ENCODE data around the gene DNAJC5.

DNAJC5 gene

GRCh38 chr20:63860325-63861051, 34.4 kb upstream of the DNAJC5 start:
- intact Hi-C loops (cut with DNase I; ENCODE audit: low total_unique reads) = loop anchor here (5.0 to 10.0 kb wide), 4 partner anchors 73 to 326 kb away; partner anchors contain the start of genes GMEB2, LIME1, PTK6 and SLC2A4RG
- no peak for DNase-seq

DNA sequence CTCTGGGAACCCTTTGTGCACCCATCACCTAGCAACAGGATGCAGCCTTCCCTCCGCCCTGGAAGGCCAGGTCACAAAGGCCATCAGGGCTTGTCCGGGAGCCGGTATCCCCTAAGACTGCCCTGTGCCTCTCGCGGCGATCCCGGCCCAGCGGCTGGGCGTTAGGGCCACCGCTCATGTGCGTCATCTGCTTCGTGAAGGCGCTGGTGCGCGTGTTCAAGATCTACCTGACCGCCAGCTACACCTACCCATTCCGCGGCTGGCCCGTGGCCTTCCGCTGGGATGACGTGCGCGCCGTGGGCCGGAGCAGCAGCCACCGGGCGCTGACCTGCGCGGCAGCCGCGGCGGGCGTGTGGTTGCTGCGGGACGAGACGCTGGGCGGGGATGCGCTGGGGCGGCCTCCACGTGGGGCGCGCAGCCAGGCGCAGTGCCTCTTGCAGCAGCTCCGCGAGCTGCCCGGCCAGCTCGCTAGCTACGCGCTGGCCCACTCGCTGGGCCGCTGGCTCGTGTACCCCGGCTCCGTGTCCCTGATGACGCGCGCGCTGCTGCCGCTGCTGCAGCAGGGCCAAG, 33.5 kb upstream of the DNAJC5 start, which contains the start of gene ABHD16B:
ABHD16B (plus strand) TSS at position 134 of the 570 bp plus-strand sequence; CDS start at position 177, 43 bp downstream.
- no peaks in the 10 kb centered on the region for H3K9me3 ChIP-seq
- no peak within 1 kb of the TSS for H3K4me3 ChIP-seq
- TF ChIP-seq CTCF (IDR thresholded peaks at IDR 0.05) = no peak
- DNase-seq = no peak
- peaks cover 0 to 25% of the 10 kb centered on the region in 2 donors for H3K27me3 ChIP-seq
- intact Hi-C loops (cut with DNase I; ENCODE audit: low total_unique reads) = loop anchor here (5.0 to 10.0 kb wide), 4 partner anchors 74 to 327 kb away; partner anchors contain the start of genes GMEB2, LIME1, PTK6 and SLC2A4RG
- peaks cover 0 to 49% (median 21%) of the 10 kb centered on the region in 4 donors for H3K4me1 ChIP-seq
- peaks cover 0 to 17% (median 9%) of the 10 kb centered on the region in 3 donors for H3K36me3 ChIP-seq
- no peak within 1 kb of the TSS for H3K27ac ChIP-seq

More at GRCh38 chr20:63860325-63861051, 34.4 kb upstream of the DNAJC5 start:
- H3K4me3 ChIP-seq = no peak overlapping the region
- H3K27ac ChIP-seq = no peak overlapping the region
- peaks cover 0 to 34% of the 10 kb centered on the region in 2 donors for H3K27me3 ChIP-seq
- peaks cover 0 to 17% (median 9%) of the 10 kb centered on the region in 3 donors for H3K36me3 ChIP-seq
- no peaks in the 10 kb centered on the region for H3K9me3 ChIP-seq
- no peak for TF ChIP-seq CTCF (IDR thresholded peaks at IDR 0.05)
- peaks cover 0 to 46% (median 14%) of the 10 kb centered on the region in 4 donors for H3K4me1 ChIP-seq

- H3K27ac ChIP-seq = no peak overlapping the region
- H3K36me3 ChIP-seq = peaks cover 0 to 17% (median 9%) of the 10 kb centered on the region in 3 donors
- H3K4me1 ChIP-seq = peaks cover 0 to 54% (median 25%) of the 10 kb centered on the region in 4 donors
- TF ChIP-seq CTCF (IDR thresholded peaks at IDR 0.05) = no peak
- peaks cover 0 to 17% of the 10 kb centered on the region in 2 donors for H3K27me3 ChIP-seq
- intact Hi-C loops (cut with DNase I; ENCODE audit: low total_unique reads) = loop anchor here (5.0 to 10.0 kb wide), 4 partner anchors 75 to 327 kb away; partner anchors contain the start of genes GMEB2, LIME1, PTK6 and SLC2A4RG
- H3K9me3 ChIP-seq = no peaks in the 10 kb centered on the region
- H3K4me3 ChIP-seq = no peak overlapping the region
- no peak for DNase-seq
Measured at GRCh38 chr20:63861981-63862901, 32.7 kb upstream of the DNAJC5 start.

GRCh38 chr20:63863021-63863797, 31.7 kb upstream of the DNAJC5 start:
- peaks cover 0 to 20% (median 9%) of the 10 kb centered on the region in 3 donors for H3K36me3 ChIP-seq
- peaks cover 0 to 7% of the 10 kb centered on the region in 2 donors for H3K27me3 ChIP-seq
- H3K4me1 ChIP-seq = peaks cover 0 to 53% (median 26%) of the 10 kb centered on the region in 4 donors
- H3K4me3 ChIP-seq = peak overlapping the region; percentile 81 to 98
- peak overlapping the region; percentile 88 to 99 for H3K27ac ChIP-seq
- intact Hi-C loops (cut with DNase I; ENCODE audit: low total_unique reads) = loop anchor here (5.0 to 10.0 kb wide), 4 partner anchors 76 to 328 kb away; partner anchors contain the start of genes GMEB2, LIME1, PTK6 and SLC2A4RG
- TF ChIP-seq CTCF (IDR thresholded peaks at IDR 0.05) = no peak
- H3K9me3 ChIP-seq = no peaks in the 10 kb centered on the region
- DNase-seq = no peak

Measured in tibial artery (tissue), 4 donors.